ENCODE data around the gene PIEZO2.

Gene PIEZO2

DNA sequence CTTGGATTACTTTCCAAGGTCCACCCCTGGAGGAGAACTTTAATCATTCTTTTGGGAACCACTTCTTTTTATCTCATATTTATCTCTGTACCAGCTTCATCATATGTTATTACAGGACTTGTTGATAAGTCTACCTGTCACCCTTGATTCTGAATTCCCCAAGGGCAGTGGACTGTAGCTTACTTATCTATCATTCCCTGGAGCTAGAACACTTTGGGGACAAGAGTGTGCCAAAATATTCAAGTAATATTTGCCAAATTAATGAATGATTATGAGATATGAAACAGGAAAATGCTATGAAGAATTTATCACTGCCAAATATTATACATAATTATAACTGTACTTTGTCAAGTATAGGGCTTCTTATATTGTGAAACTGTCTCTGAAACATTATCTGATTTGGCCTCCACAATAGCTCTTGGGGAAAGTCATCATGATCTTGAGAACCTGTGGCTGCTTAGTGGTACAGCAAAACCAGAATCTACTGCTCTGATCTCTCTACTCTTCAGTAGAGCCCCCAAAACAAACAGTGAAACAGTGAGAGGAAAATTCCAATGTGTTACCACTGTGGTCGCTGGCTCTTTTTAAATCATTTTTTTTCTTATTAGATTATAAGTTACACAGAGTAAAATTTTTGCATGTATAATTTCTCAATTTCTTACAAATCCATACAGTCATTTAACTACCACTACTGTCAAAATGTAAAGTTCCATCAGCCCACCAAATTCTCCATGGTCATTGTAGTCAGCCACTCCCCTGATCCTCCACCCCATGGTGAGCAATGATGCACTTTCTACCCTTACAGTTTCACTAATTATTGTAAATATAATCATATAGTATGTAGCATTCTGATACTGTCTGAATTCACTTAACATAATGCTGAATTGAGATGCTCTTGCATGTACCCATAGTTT lies 197.5 kb downstream of the PIEZO2 start (continued):
- no peak for TF ChIP-seq ZNF248 (tag by site-specific recombination; IDR thresholded peaks at IDR 0.05)
- TF ChIP-seq, protein P1, sequence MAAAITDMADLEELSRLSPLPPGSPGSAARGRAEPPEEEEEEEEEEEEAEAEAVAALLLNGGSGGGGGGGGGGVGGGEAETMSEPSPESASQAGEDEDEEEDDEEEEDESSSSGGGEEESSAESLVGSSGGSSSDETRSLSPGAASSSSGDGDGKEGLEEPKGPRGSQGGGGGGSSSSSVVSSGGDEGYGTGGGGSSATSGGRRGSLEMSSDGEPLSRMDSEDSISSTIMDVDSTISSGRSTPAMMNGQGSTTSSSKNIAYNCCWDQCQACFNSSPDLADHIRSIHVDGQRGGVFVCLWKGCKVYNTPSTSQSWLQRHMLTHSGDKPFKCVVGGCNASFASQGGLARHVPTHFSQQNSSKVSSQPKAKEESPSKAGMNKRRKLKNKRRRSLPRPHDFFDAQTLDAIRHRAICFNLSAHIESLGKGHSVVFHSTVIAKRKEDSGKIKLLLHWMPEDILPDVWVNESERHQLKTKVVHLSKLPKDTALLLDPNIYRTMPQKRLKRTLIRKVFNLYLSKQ (tag by site-specific recombination; IDR thresholded peaks at IDR 0.05; ENCODE audit: borderline replicate concordance) = no peak
- no peak for TF ChIP-seq ZNF146 (tag by site-specific recombination; IDR thresholded peaks at IDR 0.05)
- TF ChIP-seq ZBTB1 (tag by site-specific recombination; IDR thresholded peaks at IDR 0.05) = no peak

- ChIA-PET POLR2A (no interaction called here), CTCF (no interaction called here)
- no peaks in the 10 kb centered on the region; the same call in 1 of the 2 replicates for H3K9me3 ChIP-seq (ENCODE audit: control insufficient read depth, insufficient read depth, low read depth, low read length)
- no peak overlapping the region for H3K4me3 ChIP-seq (ENCODE audit: low read depth, low read length)
- H3K27ac ChIP-seq (ENCODE audit: extremely low read depth, low read depth, low read length) = no peak overlapping the region
- no peaks in the 10 kb centered on the region for H3K4me1 ChIP-seq (ENCODE audit: control insufficient read depth, insufficient read depth, low read length)
- TF ChIP-seq ZBTB1 (tag by site-specific recombination; IDR thresholded peaks at IDR 0.05) (no peak), ZNF16 (tag by site-specific recombination; IDR thresholded peaks at IDR 0.05; ENCODE audit: low read depth) (no peak), ZNF24 (tag by site-specific recombination; IDR thresholded peaks at IDR 0.05) (no peak), ZNF157 (tag by site-specific recombination; IDR thresholded peaks at IDR 0.05) (no peak), ZEB2 (tag by site-specific recombination; IDR thresholded peaks at IDR 0.05) (no peak), ZNF26 (tag by site-specific recombination; IDR thresholded peaks at IDR 0.05) (no peak), ZNF37A (tag by site-specific recombination; IDR thresholded peaks at IDR 0.05) (no peak), ZNF664 (tag by site-specific recombination; IDR thresholded peaks at IDR 0.05) (no peak), GLI4 (tag by site-specific recombination; IDR thresholded peaks at IDR 0.05) (no peak), ZNF169 (tag by site-specific recombination; IDR thresholded peaks at IDR 0.05) (no peak), IKZF3 (tag by site-specific recombination; IDR thresholded peaks at IDR 0.05) (no peak), HOXD13 (CRISPR knock-in tag; IDR thresholded peaks at IDR 0.05; ENCODE audit: borderline replicate concordance) (no peak), ZNF112 (tag by site-specific recombination; IDR thresholded peaks at IDR 0.05) (no peak), ZNF239 (tag by site-specific recombination; IDR thresholded peaks at IDR 0.05) (no peak), ZNF521 (tag by site-specific recombination; IDR thresholded peaks at IDR 0.05) (no peak)
- TF ChIP-seq, protein P2, sequence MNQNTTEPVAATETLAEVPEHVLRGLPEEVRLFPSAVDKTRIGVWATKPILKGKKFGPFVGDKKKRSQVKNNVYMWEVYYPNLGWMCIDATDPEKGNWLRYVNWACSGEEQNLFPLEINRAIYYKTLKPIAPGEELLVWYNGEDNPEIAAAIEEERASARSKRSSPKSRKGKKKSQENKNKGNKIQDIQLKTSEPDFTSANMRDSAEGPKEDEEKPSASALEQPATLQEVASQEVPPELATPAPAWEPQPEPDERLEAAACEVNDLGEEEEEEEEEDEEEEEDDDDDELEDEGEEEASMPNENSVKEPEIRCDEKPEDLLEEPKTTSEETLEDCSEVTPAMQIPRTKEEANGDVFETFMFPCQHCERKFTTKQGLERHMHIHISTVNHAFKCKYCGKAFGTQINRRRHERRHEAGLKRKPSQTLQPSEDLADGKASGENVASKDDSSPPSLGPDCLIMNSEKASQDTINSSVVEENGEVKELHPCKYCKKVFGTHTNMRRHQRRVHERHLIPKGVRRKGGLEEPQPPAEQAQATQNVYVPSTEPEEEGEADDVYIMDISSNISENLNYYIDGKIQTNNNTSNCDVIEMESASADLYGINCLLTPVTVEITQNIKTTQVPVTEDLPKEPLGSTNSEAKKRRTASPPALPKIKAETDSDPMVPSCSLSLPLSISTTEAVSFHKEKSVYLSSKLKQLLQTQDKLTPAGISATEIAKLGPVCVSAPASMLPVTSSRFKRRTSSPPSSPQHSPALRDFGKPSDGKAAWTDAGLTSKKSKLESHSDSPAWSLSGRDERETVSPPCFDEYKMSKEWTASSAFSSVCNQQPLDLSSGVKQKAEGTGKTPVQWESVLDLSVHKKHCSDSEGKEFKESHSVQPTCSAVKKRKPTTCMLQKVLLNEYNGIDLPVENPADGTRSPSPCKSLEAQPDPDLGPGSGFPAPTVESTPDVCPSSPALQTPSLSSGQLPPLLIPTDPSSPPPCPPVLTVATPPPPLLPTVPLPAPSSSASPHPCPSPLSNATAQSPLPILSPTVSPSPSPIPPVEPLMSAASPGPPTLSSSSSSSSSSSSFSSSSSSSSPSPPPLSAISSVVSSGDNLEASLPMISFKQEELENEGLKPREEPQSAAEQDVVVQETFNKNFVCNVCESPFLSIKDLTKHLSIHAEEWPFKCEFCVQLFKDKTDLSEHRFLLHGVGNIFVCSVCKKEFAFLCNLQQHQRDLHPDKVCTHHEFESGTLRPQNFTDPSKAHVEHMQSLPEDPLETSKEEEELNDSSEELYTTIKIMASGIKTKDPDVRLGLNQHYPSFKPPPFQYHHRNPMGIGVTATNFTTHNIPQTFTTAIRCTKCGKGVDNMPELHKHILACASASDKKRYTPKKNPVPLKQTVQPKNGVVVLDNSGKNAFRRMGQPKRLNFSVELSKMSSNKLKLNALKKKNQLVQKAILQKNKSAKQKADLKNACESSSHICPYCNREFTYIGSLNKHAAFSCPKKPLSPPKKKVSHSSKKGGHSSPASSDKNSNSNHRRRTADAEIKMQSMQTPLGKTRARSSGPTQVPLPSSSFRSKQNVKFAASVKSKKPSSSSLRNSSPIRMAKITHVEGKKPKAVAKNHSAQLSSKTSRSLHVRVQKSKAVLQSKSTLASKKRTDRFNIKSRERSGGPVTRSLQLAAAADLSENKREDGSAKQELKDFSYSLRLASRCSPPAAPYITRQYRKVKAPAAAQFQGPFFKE (tag by site-specific recombination; IDR thresholded peaks at IDR 0.05; ENCODE audit: borderline replicate concordance) = no peak
- TF ChIP-seq, protein P3, sequence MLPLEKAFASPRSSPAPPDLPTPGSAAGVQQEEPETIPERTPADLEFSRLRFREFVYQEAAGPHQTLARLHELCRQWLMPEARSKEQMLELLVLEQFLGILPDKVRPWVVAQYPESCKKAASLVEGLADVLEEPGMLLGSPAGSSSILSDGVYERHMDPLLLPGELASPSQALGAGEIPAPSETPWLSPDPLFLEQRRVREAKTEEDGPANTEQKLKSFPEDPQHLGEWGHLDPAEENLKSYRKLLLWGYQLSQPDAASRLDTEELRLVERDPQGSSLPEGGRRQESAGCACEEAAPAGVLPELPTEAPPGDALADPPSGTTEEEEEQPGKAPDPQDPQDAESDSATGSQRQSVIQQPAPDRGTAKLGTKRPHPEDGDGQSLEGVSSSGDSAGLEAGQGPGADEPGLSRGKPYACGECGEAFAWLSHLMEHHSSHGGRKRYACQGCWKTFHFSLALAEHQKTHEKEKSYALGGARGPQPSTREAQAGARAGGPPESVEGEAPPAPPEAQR (tag by site-specific recombination; IDR thresholded peaks at IDR 0.05) = no peak
- no peaks in the 10 kb centered on the region for H3K36me3 ChIP-seq (ENCODE audit: control insufficient read depth in 2 of 2, insufficient read depth in 1 of 2, low read length in 2 of 2)
These were observed 198.3 kb downstream of the PIEZO2 start for GRCh38 chr18:10950876-10951630.
